Measurements from ENCODE around the gene SFMBT2. TPM values are rescaled to one million over a fixed set of nuclear protein-coding genes. Genes with fewer than 3 reads are reported as not detected.

The SFMBT2 gene
- total RNA-seq, 2 donors from 2014 or later = 20.4 to 24.8 TPM

DNA sequence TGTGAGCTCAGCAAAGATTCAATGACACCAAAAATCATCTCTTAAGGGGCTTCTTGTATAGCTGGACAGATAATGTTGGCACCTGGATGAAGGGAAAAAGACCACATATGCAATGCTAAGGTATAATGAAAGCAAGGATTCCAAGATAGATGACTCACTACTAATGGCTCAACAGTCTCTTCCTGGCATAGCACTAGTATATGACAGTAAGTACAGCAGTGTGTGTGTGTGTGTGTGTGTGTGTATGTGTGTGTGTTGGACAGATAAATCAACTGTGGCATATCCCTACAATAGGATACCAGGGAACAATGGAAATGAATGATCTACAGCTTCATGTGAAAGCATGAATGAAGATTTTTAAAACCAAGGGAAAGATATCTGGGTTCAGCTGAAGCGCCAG lies 257.1 kb downstream of the SFMBT2 start:
- H3K27ac Mint-ChIP-seq = no peak overlapping the region
- ATAC-seq (replicated peaks) = no peak
- H3K9me3 Mint-ChIP-seq = no peaks in the 10 kb centered on the region
- H3K4me3 Mint-ChIP-seq = no peak overlapping the region
- no peaks in the 10 kb centered on the region for H3K4me1 Mint-ChIP-seq
- peaks cover 7% of the 10 kb centered on the region for H3K36me3 Mint-ChIP-seq (ENCODE audit: low read depth)
- no peaks in the 10 kb centered on the region for H3K27me3 Mint-ChIP-seq

DNA sequence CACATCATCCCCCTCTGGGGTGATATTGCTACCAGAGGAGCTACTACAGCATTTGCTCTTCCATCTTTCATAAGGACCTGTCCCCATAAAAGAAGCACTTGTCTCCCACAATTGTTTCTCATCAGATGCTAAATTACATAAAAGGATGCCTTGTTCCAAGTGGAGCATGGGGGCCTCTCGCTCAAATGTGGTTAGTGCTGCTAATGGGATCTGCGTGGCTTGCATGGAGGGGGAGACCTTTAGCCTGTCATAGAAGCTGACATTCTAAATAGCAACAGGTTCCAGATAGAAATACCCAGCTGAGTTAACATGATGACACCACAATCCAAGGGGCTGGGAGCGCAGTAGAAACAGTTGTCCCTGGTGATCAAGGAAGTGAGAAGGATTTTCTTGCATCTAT lies 257.9 kb downstream of the SFMBT2 start:
- Mint-ChIP-seq H3K9me3 (no peaks in the 10 kb centered on the region), H3K27ac (no peak overlapping the region), H3K4me1 (no peaks in the 10 kb centered on the region), H3K4me3 (no peak overlapping the region), H3K27me3 (peaks cover 5% of the 10 kb centered on the region), H3K36me3 (ENCODE audit: low read depth) (peaks cover 3% of the 10 kb centered on the region)
- ATAC-seq (replicated peaks) = no peak

DNA sequence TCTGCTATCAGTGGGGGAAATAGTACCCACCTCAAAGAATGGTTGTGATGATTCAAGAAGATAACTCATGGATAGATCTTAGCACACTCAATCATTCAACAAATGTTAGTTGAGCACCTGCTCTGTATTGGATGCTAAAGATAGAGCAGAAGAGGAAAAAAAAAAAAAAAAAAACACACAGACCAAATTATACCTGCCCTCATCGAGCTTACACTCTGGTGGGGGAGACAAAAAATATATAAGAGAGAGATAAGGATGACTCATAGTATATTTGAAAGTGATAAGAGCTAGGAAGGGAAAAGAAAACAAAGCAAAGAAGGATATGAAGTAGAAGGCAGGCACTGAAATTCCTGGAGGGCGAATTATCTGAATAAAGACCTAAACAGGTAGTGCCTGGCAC lies 258.5 kb downstream of the SFMBT2 start:
- H3K27ac Mint-ChIP-seq = no peak overlapping the region
- peaks cover 5% of the 10 kb centered on the region for H3K27me3 Mint-ChIP-seq
- no peaks in the 10 kb centered on the region for H3K4me1 Mint-ChIP-seq
- no peak for ATAC-seq (replicated peaks)
- H3K36me3 Mint-ChIP-seq (ENCODE audit: low read depth) = no peaks in the 10 kb centered on the region
- H3K9me3 Mint-ChIP-seq = no peaks in the 10 kb centered on the region
- no peak overlapping the region for H3K4me3 Mint-ChIP-seq

DNA sequence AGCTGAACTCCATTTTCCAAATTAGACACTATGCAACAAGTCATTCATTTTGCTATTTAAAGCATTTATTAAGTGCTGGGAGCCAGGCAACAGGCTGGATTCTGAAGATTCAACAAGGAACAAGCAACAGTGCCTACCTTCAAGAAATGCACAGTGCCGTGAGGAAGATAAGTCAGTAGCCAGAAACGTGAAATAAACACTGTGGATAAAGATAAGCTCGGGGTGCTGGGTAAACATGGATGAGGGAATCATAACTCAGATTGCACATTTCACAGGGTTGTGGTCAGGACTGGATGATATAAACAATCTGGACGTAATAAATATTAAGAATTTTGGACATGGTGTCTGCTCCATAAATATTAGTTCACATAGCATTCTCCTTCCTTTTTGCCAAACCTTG lies 259.3 kb downstream of the SFMBT2 start:
- H3K9me3 Mint-ChIP-seq = no peaks in the 10 kb centered on the region
- no peak overlapping the region for H3K4me3 Mint-ChIP-seq
- no peak for ATAC-seq (replicated peaks)
- H3K27ac Mint-ChIP-seq = no peak overlapping the region
- no peaks in the 10 kb centered on the region for H3K4me1 Mint-ChIP-seq
- no peaks in the 10 kb centered on the region for H3K36me3 Mint-ChIP-seq (ENCODE audit: low read depth)
- peaks cover 5% of the 10 kb centered on the region for H3K27me3 Mint-ChIP-seq

DNA sequence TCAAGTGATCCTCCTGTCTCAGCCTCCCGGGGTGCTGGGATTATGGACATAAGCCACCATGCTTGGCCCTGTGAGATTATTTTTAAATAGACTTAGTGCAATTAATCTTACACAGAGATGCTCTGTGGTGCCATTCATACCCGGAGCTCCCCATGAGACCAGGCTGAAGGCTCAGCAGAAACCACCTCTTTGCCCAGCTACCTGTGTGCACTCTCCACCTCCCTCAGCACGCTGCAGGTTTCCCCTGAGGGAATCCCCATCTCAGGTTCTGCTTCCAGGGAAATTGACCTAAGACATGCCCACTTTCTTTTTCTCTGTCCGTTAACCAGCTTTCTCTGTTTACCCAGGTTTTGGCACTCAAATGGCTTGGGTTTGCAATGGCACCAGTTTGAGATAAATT lies 260.5 kb downstream of the SFMBT2 start:
- Mint-ChIP-seq H3K4me1 (no peaks in the 10 kb centered on the region), H3K9me3 (no peaks in the 10 kb centered on the region), H3K36me3 (ENCODE audit: low read depth) (no peaks in the 10 kb centered on the region), H3K4me3 (no peak overlapping the region), H3K27ac (no peak overlapping the region), H3K27me3 (peaks cover 8% of the 10 kb centered on the region)
- ATAC-seq (replicated peaks) = no peak

DNA sequence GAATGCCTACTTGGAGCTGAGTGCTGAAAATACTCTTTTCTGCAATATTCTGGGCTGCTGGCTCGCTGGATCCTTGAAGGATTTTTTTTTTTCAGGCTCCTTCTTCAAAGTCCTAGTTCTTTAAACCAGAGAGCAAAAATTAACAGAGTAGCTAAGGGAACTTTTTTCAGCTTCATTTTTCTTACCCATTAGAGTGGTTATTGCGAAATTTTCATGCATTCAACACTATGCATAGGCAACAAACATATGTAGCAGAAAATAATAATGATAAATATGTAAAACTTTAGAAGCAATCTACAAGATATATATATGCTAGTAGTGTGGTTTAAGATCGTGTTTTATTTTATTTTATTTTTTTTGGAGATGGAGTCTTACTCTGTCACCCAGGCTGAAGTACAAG lies 264.6 kb downstream of the SFMBT2 start:
- Mint-ChIP-seq H3K9me3 (no peaks in the 10 kb centered on the region), H3K36me3 (ENCODE audit: low read depth) (no peaks in the 10 kb centered on the region), H3K27me3 (peaks cover 8% of the 10 kb centered on the region), H3K4me3 (no peak overlapping the region), H3K27ac (no peak overlapping the region), H3K4me1 (peaks cover 6% of the 10 kb centered on the region)
- ATAC-seq (replicated peaks) = no peak

- H3K27ac Mint-ChIP-seq = no peak overlapping the region
- H3K27me3 Mint-ChIP-seq = peaks cover 28% of the 10 kb centered on the region
- H3K4me3 Mint-ChIP-seq = no peak overlapping the region
- ATAC-seq (replicated peaks) = no peak
- no peaks in the 10 kb centered on the region for H3K9me3 Mint-ChIP-seq
- H3K36me3 Mint-ChIP-seq (ENCODE audit: low read depth) = no peaks in the 10 kb centered on the region
- no peaks in the 10 kb centered on the region for H3K4me1 Mint-ChIP-seq
These were observed 274.8 kb downstream of the SFMBT2 start for GRCh38 chr10:7136016-7136415.

GRCh38 chr10:7135188-7135587 lies 275.6 kb downstream of the SFMBT2 start:
- Mint-ChIP-seq H3K27ac (no peak overlapping the region), H3K4me1 (no peaks in the 10 kb centered on the region), H3K27me3 (peaks cover 28% of the 10 kb centered on the region), H3K9me3 (no peaks in the 10 kb centered on the region), H3K4me3 (no peak overlapping the region), H3K36me3 (ENCODE audit: low read depth) (no peaks in the 10 kb centered on the region)
- no peak for ATAC-seq (replicated peaks)

DNA sequence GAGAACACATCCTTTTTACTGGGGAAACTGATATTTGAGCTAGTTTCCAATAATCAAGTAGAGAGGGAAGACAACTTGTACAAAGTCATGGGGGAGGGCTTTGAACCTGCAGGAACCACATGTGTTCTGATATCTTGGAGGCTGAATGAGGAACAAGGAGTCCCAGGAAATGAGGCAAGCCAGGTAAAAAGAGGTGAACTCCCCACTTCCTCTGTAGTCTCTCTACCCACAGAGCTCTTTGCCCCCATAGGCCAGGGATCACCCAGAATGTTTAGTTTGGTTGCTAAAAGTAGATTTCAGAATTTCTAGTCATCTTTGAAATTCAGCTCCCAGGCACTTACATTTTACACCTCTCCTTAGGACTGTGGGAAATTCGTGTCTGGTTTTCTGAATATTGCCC lies 276.4 kb downstream of the SFMBT2 start:
- H3K9me3 Mint-ChIP-seq = no peaks in the 10 kb centered on the region
- no peak overlapping the region for H3K4me3 Mint-ChIP-seq
- H3K4me1 Mint-ChIP-seq = no peaks in the 10 kb centered on the region
- no peak for ATAC-seq (replicated peaks)
- H3K36me3 Mint-ChIP-seq (ENCODE audit: low read depth) = no peaks in the 10 kb centered on the region
- H3K27me3 Mint-ChIP-seq = peaks cover 28% of the 10 kb centered on the region
- H3K27ac Mint-ChIP-seq = no peak overlapping the region

DNA sequence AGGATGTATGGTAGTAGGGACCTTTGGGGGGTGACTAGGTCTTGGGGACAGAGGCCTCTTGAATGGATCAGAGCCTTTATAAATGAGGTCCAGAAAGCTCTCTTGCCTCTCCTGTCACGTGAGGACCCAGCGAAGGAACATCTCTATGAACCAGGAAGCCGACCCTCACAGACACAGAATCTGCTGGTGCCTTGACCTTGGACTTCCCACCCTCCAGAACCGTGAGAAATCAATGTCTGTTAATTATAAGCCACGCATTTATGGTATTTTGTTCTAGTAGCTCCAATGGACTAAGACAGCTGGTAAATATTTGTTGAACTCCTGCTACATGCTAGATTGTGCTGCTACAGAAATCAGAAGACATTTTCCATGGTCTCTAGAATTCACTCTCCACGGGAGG lies 276.9 kb downstream of the SFMBT2 start:
- Mint-ChIP-seq H3K4me3 (no peak overlapping the region), H3K4me1 (no peaks in the 10 kb centered on the region), H3K9me3 (no peaks in the 10 kb centered on the region), H3K27ac (no peak overlapping the region), H3K27me3 (peaks cover 28% of the 10 kb centered on the region), H3K36me3 (ENCODE audit: low read depth) (no peaks in the 10 kb centered on the region)
- ATAC-seq (replicated peaks) = no peak

GRCh38 chr10:7133278-7133677 lies 277.6 kb downstream of the SFMBT2 start:
- Mint-ChIP-seq H3K36me3 (ENCODE audit: low read depth) (no peaks in the 10 kb centered on the region), H3K9me3 (no peaks in the 10 kb centered on the region), H3K27me3 (peaks cover 28% of the 10 kb centered on the region), H3K4me1 (no peaks in the 10 kb centered on the region), H3K4me3 (no peak overlapping the region), H3K27ac (no peak overlapping the region)
- no peak for ATAC-seq (replicated peaks)

DNA sequence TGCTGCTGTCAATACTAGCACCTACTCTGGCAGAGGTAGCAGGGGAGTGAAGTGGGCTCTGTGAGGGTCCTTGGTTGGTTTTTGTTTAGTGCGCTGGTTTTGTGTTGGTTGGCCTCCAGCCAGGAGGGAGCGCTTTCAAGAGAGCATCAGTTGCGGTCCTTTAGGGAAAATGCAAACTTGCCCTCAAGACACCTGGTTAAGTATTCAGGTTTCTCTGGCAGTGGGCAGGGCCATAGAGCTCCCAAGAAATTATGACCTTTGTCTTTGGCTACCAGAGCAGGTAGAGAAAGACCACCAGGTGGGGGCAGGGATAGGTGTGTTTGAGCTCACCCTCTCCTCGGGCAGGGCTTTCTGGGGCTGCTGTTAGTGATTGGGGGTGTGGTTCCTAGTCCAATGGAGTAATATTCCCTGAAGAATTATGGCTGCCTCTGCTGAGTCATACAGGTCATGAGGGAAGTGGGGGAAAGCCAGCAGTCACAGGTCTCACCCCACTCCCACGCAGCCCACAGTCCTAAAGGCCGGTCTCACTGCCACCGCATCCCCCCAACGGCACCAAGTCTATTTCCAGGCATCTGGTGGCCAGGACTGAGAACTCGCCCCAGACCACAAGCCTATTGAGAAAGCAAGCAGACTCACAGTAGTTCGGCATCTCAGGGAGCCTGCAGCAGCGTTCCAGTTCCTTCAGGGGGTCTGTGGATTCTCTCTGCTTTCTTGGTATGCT lies 280.5 kb downstream of the SFMBT2 start:
- Mint-ChIP-seq H3K9me3 (no peaks in the 10 kb centered on the region), H3K27me3 (peaks cover 16% of the 10 kb centered on the region), H3K36me3 (ENCODE audit: low read depth) (no peaks in the 10 kb centered on the region), H3K4me1 (no peaks in the 10 kb centered on the region), H3K27ac (no peak overlapping the region), H3K4me3 (no peak overlapping the region)
- no peak for ATAC-seq (replicated peaks)

DNA sequence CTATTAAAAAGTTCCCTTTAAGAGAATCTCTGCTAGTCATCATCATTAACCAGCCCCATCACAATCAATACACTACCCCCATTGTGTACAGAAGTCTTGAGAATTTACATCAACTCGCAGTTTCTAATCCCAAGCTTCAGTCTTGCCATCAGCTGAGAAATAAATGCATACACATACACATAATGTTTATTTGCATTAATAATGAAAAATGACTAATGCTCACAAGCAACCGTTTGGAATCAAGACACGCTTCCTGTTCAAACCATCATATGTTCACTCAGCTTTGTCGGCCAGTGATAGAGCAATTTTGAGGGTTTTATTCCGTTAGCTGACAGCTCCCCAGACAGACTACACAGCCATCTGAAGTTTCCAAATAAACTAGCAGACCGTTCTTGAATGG lies 287.1 kb downstream of the SFMBT2 start:
- no peaks in the 10 kb centered on the region for H3K36me3 Mint-ChIP-seq (ENCODE audit: low read depth)
- H3K27ac Mint-ChIP-seq = no peak overlapping the region
- H3K27me3 Mint-ChIP-seq = peaks cover 3% of the 10 kb centered on the region
- no peak overlapping the region for H3K4me3 Mint-ChIP-seq
- no peaks in the 10 kb centered on the region for H3K4me1 Mint-ChIP-seq
- no peak for ATAC-seq (replicated peaks)
- H3K9me3 Mint-ChIP-seq = no peaks in the 10 kb centered on the region

GRCh38 chr10:7122561-7122960 lies 288.3 kb downstream of the SFMBT2 start:
- Mint-ChIP-seq H3K36me3 (ENCODE audit: low read depth) (no peaks in the 10 kb centered on the region), H3K27ac (no peak overlapping the region), H3K27me3 (peaks cover 3% of the 10 kb centered on the region), H3K9me3 (no peaks in the 10 kb centered on the region), H3K4me3 (no peak overlapping the region), H3K4me1 (peaks cover 5% of the 10 kb centered on the region)
- ATAC-seq (replicated peaks) = no peak

GRCh38 chr10:7121154-7121797 lies 289.6 kb downstream of the SFMBT2 start:
- Mint-ChIP-seq H3K4me1 (peaks cover 5% of the 10 kb centered on the region), H3K9me3 (no peaks in the 10 kb centered on the region)

More at GRCh38 chr10:7121154-7121797, 289.6 kb downstream of the SFMBT2 start:
- Mint-ChIP-seq H3K4me3 (no peak overlapping the region), H3K27ac (no peak overlapping the region), H3K36me3 (ENCODE audit: low read depth) (no peaks in the 10 kb centered on the region), H3K27me3 (peaks cover 3% of the 10 kb centered on the region)
- ATAC-seq (replicated peaks) = peak; percentile 63

All from activated T-helper 17 cell treated with anti-CD3 and anti-CD28 coated beads, Interleukin-2, amount 50 U/mL, for 72 hours (primary cell).